BLaER1 (cell line): Measurements from ENCODE around the gene TNRC6C.
A peak's percentile ranks its signal among the peaks of the same experiment; 100 is the strongest.
"Not testable (repeated sequence)": the region's sequence is repeated elsewhere in the genome, so short reads cannot be mapped to it uniquely, and the experiment has no call there.

ENCODE experiments used
- H3K27ac ChIP-seq: shearing (Covaris generic); formaldehyde crosslinking; 2 replicates; pipeline ENCODE4 v1.8.1; 2022
- H3K27me3 ChIP-seq: shearing (Covaris generic); formaldehyde crosslinking; 2 replicates; pipeline ENCODE4 v1.8.1; 2022
- H3K36me3 ChIP-seq: shearing (Covaris generic); formaldehyde crosslinking; 2 replicates; pipeline ENCODE4 v1.8.1; 2022
- H3K4me1 ChIP-seq: shearing (Covaris generic); formaldehyde crosslinking; 2 replicates; pipeline ENCODE4 v1.8.1; 2022
- H3K4me2 ChIP-seq: shearing (Covaris generic); formaldehyde crosslinking; 2 replicates; pipeline ENCODE4 v1.8.1; 2022
- H3K4me3 ChIP-seq: shearing (Covaris generic); formaldehyde crosslinking; 2 replicates; pipeline ENCODE4 v1.8.1; 2022
- H3K9ac ChIP-seq: shearing (Covaris generic); formaldehyde crosslinking; 2 replicates; pipeline ENCODE4 v1.8.1; 2022
- H3K9me3 ChIP-seq: shearing (Covaris generic); formaldehyde crosslinking; 2 replicates; pipeline ENCODE4 v1.8.1; 2022
- H4K20me1 ChIP-seq: shearing (Covaris generic); formaldehyde crosslinking; 2 replicates; pipeline ENCODE4 v1.8.1; 2022
- Cebpa-rat ChIP-seq: shearing (Covaris generic); IDR thresholded peaks from 2 replicates; pipeline ENCODE4 v1.8.1; 2022

TNRC6C gene

DNA sequence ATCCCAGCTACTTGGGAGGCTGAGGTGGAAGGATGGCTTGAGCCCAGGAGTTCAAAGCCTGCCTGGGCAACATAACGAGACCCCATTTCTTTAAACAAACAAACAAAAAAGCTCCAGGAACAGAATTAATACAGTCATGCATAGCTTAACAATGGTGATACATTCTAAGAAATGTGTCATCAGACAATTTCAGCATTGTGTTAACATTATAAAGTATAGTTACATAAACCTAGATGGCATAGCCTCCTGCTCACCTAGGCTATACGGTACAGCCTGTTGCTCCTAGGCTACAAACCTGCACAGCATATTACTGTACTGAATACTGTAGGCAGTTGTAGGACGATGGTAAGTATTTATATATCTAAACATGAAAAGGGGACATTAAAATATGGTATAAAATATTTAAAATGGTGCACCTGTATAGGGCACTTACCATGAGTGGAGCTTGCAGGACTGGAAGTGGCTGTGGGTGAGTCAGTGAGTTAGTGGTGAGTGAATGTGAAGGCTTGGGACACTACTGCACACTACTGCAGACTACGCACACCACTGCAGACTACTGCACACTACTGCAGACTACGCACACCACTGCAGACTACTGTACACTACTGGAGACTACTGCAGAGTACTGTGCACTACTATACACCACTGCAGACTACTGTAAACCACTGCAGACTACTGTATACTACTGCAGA is 95.4 kb downstream of the TNRC6C start:
- H3K36me3 ChIP-seq, result peaks cover 71% of the 10 kb centered on the region
- H3K9me3 ChIP-seq, result peaks cover 15% of the 10 kb centered on the region
- H3K9ac ChIP-seq, result no peak overlapping the region
- H3K4me1 ChIP-seq, result peaks cover 14% of the 10 kb centered on the region
- no peak overlapping the region for H3K4me2 ChIP-seq
- no peak overlapping the region for H3K27ac ChIP-seq
- no peaks in the 10 kb centered on the region for H4K20me1 ChIP-seq
- no peak overlapping the region for H3K4me3 ChIP-seq
- H3K27me3 ChIP-seq, result no peaks in the 10 kb centered on the region
- TF ChIP-seq Cebpa-rat, result no peak

DNA sequence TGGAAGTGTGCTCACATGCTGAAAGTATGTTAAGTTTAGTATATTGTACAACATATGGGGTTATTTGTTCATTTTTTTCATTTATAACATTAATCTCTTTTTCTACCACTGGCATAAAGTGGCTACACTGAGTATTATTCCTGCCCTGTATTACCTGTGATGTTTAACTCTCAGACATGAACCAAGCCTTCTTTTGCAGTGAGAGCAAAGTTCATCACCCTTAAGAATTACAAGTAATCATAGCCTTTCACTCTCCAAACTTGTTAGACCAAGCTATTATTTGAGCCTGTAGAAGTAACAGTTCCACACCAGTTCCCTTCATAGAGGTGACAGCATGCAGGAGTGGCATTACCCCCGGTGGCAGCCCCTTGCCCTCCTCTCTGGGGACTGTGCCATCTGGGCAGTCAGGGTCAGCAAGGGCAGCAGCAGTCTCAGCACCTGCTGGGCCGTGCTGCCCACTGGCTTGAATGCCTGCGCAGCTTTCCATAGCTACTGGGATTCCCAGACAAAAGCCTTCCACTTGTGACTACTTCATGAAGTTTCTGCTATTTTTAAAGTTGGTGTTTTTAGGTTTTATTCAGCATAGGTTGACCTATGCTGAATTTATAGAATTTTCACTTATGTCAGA is 98.7 kb downstream of the TNRC6C start:
- H3K4me2 ChIP-seq, result 0 out of 2 replicates have a peak overlapping the region, but pooled peaks have one; percentile 22
- H3K9me3 ChIP-seq, result peaks cover 10% of the 10 kb centered on the region; the same call in 1 of the 2 replicates
- peaks cover 38% of the 10 kb centered on the region for H3K36me3 ChIP-seq
- H3K27me3 ChIP-seq, result no peaks in the 10 kb centered on the region
- H3K9ac ChIP-seq, result no peak overlapping the region
- no peak overlapping the region for H3K27ac ChIP-seq
- no peak for TF ChIP-seq Cebpa-rat
- H4K20me1 ChIP-seq, result 0 out of 2 replicates have a peak, but pooled peaks cover 4% of the 10 kb centered on the region
- H3K4me3 ChIP-seq, result no peak overlapping the region
- peaks cover 13% of the 10 kb centered on the region for H3K4me1 ChIP-seq

GRCh38 chr17:78058001-78058400 is 99.5 kb downstream of the TNRC6C start:
- no peak for TF ChIP-seq Cebpa-rat
- Histone ChIP-seq H3K9ac (no peak overlapping the region), H3K36me3 (peaks cover 30% of the 10 kb centered on the region), H3K4me1 (peaks cover 13% of the 10 kb centered on the region), H3K27me3 (no peaks in the 10 kb centered on the region), H3K4me3 (no peak overlapping the region), H3K27ac (no peak overlapping the region), H3K4me2 (no peak overlapping the region), H4K20me1 (0 out of 2 replicates have a peak, but pooled peaks cover 4% of the 10 kb centered on the region), H3K9me3 (peaks cover 10% of the 10 kb centered on the region; the same call in 1 of the 2 replicates)

- Histone ChIP-seq H3K9ac (no peak overlapping the region), H3K36me3 (peaks cover 25% of the 10 kb centered on the region), H3K4me1 (peaks cover 13% of the 10 kb centered on the region), H4K20me1 (0 out of 2 replicates have a peak, but pooled peaks cover 4% of the 10 kb centered on the region), H3K27ac (no peak overlapping the region), H3K4me2 (no peak overlapping the region), H3K9me3 (peaks cover 10% of the 10 kb centered on the region; the same call in 1 of the 2 replicates), H3K4me3 (no peak overlapping the region), H3K27me3 (no peaks in the 10 kb centered on the region)
- TF ChIP-seq Cebpa-rat, result no peak
Measured at GRCh38 chr17:78058581-78058980, 100.1 kb downstream of the TNRC6C start.

- Histone ChIP-seq H3K4me1 (no peaks in the 10 kb centered on the region), H3K4me3 (no peak overlapping the region), H3K36me3 (peaks cover 26% of the 10 kb centered on the region), H3K27ac (no peak overlapping the region), H3K9me3 (no peaks in the 10 kb centered on the region), H4K20me1 (0 out of 2 replicates have a peak, but pooled peaks cover 4% of the 10 kb centered on the region), H3K9ac (no peak overlapping the region), H3K4me2 (no peak overlapping the region), H3K27me3 (no peaks in the 10 kb centered on the region)
- TF ChIP-seq Cebpa-rat, result no peak
Measured at GRCh38 chr17:78062596-78062995, 104.1 kb downstream of the TNRC6C start.

DNA sequence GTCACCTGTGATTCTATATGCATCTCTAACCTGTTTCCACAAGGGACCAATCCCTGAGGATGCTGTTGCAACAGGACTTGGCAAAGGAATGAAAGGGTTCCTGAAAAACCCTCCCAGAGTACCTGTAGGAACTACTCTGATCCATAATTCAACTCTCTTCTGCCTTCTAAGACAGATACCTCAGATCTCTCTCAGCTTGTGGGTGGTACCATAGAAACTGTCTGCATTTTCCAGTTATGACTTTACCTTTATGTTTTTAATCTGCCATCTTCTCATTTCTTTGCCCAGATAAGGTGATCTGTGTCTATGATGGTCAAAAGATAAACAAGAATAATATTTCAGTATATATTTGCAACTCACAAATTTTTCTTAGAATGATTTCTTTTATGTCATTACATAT is 105.0 kb downstream of the TNRC6C start:
- Histone ChIP-seq H4K20me1 (0 out of 2 replicates have a peak, but pooled peaks cover 4% of the 10 kb centered on the region), H3K36me3 (peaks cover 33% of the 10 kb centered on the region), H3K4me1 (peaks cover 3% of the 10 kb centered on the region), H3K9ac (no peak overlapping the region), H3K4me3 (no peak overlapping the region), H3K4me2 (no peak overlapping the region), H3K9me3 (no peaks in the 10 kb centered on the region), H3K27ac (no peak overlapping the region), H3K27me3 (no peaks in the 10 kb centered on the region)
- TF ChIP-seq Cebpa-rat, result no peak

GRCh38 chr17:78064708-78065107 is 106.2 kb downstream of the TNRC6C start:
- Histone ChIP-seq H3K9me3 (no peaks in the 10 kb centered on the region), H3K9ac (no peak overlapping the region), H3K36me3 (peaks cover 41% of the 10 kb centered on the region), H3K4me1 (peaks cover 7% of the 10 kb centered on the region), H3K4me3 (no peak overlapping the region), H3K27me3 (no peaks in the 10 kb centered on the region), H3K4me2 (no peak overlapping the region), H4K20me1 (0 out of 2 replicates have a peak, but pooled peaks cover 4% of the 10 kb centered on the region), H3K27ac (no peak overlapping the region)
- TF ChIP-seq Cebpa-rat, result no peak

- H3K27ac ChIP-seq, H3K9me3 ChIP-seq, H3K4me3 ChIP-seq, H3K9ac ChIP-seq, H3K4me2 ChIP-seq, H3K27me3 ChIP-seq, H3K4me1 ChIP-seq, H4K20me1 ChIP-seq: not testable (repeated sequence)
- peaks cover 58% of the 10 kb centered on the region for H3K36me3 ChIP-seq
Measured at GRCh38 chr17:78066976-78067375, 108.5 kb downstream of the TNRC6C start.

DNA sequence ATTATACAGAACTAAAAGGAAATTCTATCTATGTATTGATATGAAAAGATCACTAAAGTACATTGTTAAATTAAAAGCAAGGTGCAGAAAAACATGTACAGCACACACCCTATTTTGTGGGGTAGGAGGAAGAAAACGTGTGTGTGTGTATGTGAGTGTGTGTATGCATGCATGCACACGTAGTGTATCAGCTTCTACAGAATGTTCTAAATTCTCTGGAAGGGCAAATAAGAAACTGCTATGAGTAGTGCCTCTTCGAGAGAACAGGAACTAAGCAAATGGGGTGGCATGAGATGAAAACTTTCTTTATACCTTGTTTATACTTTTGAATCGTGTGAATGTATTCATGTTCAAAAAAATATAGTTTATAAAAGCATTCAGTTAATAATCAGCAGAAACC is 111.2 kb downstream of the TNRC6C start:
- Histone ChIP-seq H3K27me3 (no peaks in the 10 kb centered on the region), H3K36me3 (peaks cover 83% of the 10 kb centered on the region), H3K4me2 (no peak overlapping the region), H3K9ac (no peak overlapping the region), H3K4me3 (no peak overlapping the region), H3K9me3 (no peaks in the 10 kb centered on the region), H3K4me1 (peaks cover 12% of the 10 kb centered on the region), H3K27ac (no peak overlapping the region), H4K20me1 (no peaks in the 10 kb centered on the region)
- no peak for TF ChIP-seq Cebpa-rat

GRCh38 chr17:78072961-78073360 is 114.5 kb downstream of the TNRC6C start:
- H4K20me1 ChIP-seq, result no peaks in the 10 kb centered on the region
- H3K27me3 ChIP-seq, result no peaks in the 10 kb centered on the region
- no peaks in the 10 kb centered on the region for H3K9me3 ChIP-seq
- H3K4me1 ChIP-seq, result peaks cover 12% of the 10 kb centered on the region
- peaks cover 88% of the 10 kb centered on the region for H3K36me3 ChIP-seq
- no peak for TF ChIP-seq Cebpa-rat
- no peak overlapping the region for H3K4me3 ChIP-seq
- H3K27ac ChIP-seq, result no peak overlapping the region
- H3K4me2 ChIP-seq, result no peak overlapping the region
- H3K9ac ChIP-seq, result no peak overlapping the region
